Measurements from ENCODE around the gene TBX5.

The TBX5 gene

GRCh38 chr12:114406316-114406983 is 506 bp upstream of the TBX5 start:
- peak; percentile 80 for DNase-seq (ENCODE audit: low read depth)

GRCh38 chr12:114404926-114405518 is 922 bp downstream of the TBX5 start:
- DNase-seq (ENCODE audit: low read depth), result peak; percentile 49

GRCh38 chr12:114404083-114404925 is 1.6 kb downstream of the TBX5 start:
- peak; percentile 72 for DNase-seq (ENCODE audit: low read depth)

- DNase-seq (ENCODE audit: low read depth), result peak; percentile 73
Observed at GRCh38 chr12:114403690-114404066, 2.3 kb downstream of the TBX5 start.

GRCh38 chr12:114403011-114403689 is 2.8 kb downstream of the TBX5 start:
- peak; percentile 79 for DNase-seq (ENCODE audit: low read depth)

GRCh38 chr12:114402084-114402717 is 3.7 kb downstream of the TBX5 start:
- DNase-seq (ENCODE audit: low read depth), result peak; percentile 63

- peak; percentile 73 for DNase-seq (ENCODE audit: low read depth)
Observed at GRCh38 chr12:114401328-114402083, 4.4 kb downstream of the TBX5 start.

- DNase-seq (ENCODE audit: low read depth), result peak; percentile 94
Observed at GRCh38 chr12:114400925-114401324, 5.0 kb downstream of the TBX5 start.

GRCh38 chr12:114400361-114400811 is 5.6 kb downstream of the TBX5 start:
- DNase-seq (ENCODE audit: low read depth), result peak; percentile 63

- DNase-seq (ENCODE audit: low read depth), result peak; percentile 97
Observed at GRCh38 chr12:114399664-114400211, 6.2 kb downstream of the TBX5 start.

GRCh38 chr12:114397978-114398881 is 7.7 kb downstream of the TBX5 start:
- DNase-seq (ENCODE audit: low read depth), result peak; percentile 37

GRCh38 chr12:114396869-114397719 is 8.8 kb downstream of the TBX5 start:
- DNase-seq (ENCODE audit: low read depth), result peak; percentile 58

- peak; percentile 76 for DNase-seq (ENCODE audit: low read depth)
Observed at GRCh38 chr12:114396153-114396868, 9.6 kb downstream of the TBX5 start.

- DNase-seq (ENCODE audit: low read depth), result peak; percentile 96
Observed at GRCh38 chr12:114395755-114396152, 10.2 kb downstream of the TBX5 start.

GRCh38 chr12:114395233-114395632 is 10.7 kb downstream of the TBX5 start:
- DNase-seq (ENCODE audit: low read depth), result no peak

- DNase-seq (ENCODE audit: low read depth), result no peak
Observed at GRCh38 chr12:114393569-114393968, 12.4 kb downstream of the TBX5 start.

GRCh38 chr12:114392909-114393308 is 13.0 kb downstream of the TBX5 start:
- DNase-seq (ENCODE audit: low read depth), result no peak

GRCh38 chr12:114391088-114391487 is 14.9 kb downstream of the TBX5 start:
- DNase-seq (ENCODE audit: low read depth), result peak; percentile 43

Measured in EH (cell line).